ENCODE results near the gene PSMA1.

Gene PSMA1

DNA sequence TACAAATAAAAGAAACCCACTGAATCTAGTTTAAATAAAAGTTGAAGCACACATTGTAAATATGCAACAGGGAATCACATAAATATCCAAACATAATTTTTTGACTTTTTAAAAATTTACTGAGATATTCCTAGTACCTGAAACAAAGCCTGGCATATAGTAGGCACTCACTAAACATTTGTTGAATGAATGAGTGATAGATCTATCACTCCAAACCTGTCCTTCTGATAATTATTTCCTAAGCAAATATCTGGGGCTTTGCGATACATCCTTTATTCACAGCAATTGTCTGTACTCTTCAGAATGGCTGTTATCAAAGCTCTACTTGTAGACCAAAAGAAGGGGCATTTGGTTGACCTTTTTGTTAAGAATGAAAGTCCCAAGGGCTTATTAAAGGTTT is 2.6 kb upstream of the PSMA1 start:
- TF ChIP-seq, protein P1, sequence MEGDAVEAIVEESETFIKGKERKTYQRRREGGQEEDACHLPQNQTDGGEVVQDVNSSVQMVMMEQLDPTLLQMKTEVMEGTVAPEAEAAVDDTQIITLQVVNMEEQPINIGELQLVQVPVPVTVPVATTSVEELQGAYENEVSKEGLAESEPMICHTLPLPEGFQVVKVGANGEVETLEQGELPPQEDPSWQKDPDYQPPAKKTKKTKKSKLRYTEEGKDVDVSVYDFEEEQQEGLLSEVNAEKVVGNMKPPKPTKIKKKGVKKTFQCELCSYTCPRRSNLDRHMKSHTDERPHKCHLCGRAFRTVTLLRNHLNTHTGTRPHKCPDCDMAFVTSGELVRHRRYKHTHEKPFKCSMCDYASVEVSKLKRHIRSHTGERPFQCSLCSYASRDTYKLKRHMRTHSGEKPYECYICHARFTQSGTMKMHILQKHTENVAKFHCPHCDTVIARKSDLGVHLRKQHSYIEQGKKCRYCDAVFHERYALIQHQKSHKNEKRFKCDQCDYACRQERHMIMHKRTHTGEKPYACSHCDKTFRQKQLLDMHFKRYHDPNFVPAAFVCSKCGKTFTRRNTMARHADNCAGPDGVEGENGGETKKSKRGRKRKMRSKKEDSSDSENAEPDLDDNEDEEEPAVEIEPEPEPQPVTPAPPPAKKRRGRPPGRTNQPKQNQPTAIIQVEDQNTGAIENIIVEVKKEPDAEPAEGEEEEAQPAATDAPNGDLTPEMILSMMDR (IDR thresholded peaks at IDR 0.05) = no peak
- Mint-ChIP-seq H3K27me3 (ENCODE audit: low read depth, poor library complexity) (no peaks in the 10 kb centered on the region), H3K9me3 (no peaks in the 10 kb centered on the region), H3K4me3 (no peak overlapping the region), H3K4me1 (peaks cover 23% of the 10 kb centered on the region), H3K27ac (no peak overlapping the region), H3K36me3 (ENCODE audit: low read depth) (peaks cover 9% of the 10 kb centered on the region)
- no peak for DNase-seq

DNA sequence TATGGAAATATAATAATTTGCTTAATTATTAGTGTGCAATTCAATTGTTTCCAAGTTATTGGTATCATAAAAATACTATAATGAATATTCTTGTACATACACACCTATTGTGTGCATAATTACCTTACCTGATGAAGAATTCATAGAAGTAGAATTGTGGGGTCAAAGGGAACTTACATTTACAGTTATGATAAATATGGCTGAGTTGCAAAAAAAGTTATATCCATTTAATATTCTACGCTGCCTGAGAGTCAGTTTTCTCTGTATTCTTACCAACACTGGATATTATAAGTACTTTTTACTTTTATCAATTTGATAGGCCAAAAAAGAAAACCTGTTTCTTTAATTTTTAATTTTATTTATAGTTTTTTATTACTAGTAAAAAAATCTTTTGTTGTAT is 2.1 kb upstream of the PSMA1 start:
- H3K9me3 Mint-ChIP-seq = no peaks in the 10 kb centered on the region

DNA sequence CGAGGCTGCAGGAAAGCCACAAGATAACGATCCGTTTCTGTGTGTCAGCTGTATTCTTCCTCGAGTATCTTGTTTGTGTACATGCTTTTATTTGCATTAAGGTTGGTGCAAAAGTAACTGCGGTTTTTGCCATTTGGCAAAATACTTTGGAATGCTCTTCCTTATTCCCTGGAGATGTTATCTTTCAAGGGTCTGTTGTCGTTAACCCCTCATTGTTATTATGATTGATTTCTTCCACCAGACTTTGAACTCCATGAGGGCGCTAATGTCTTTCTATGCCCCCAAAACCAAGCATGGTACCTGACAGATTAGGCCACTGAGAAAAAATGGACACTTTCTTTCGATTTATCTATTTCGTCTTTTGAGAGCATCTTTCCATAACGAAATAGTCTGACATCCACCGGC is 563 bp upstream of the PSMA1 start:
- H3K27me3 Mint-ChIP-seq (ENCODE audit: low read depth, poor library complexity) = no peaks in the 10 kb centered on the region
- peaks cover 23% of the 10 kb centered on the region for H3K4me1 Mint-ChIP-seq
- no peaks in the 10 kb centered on the region for H3K9me3 Mint-ChIP-seq
- TF ChIP-seq, protein P1 (IDR thresholded peaks at IDR 0.05) = no peak
- peak overlapping the region; percentile 99 for H3K27ac Mint-ChIP-seq
- DNase-seq = no peak
- peaks cover 18% of the 10 kb centered on the region for H3K36me3 Mint-ChIP-seq (ENCODE audit: low read depth)
- H3K4me3 Mint-ChIP-seq = peak overlapping the region; percentile 89

More for the DNA sequence above, 2.1 kb upstream of the PSMA1 start:
- no peak overlapping the region for H3K27ac Mint-ChIP-seq
- peaks cover 23% of the 10 kb centered on the region for H3K4me1 Mint-ChIP-seq
- no peak for DNase-seq
- TF ChIP-seq, protein P1 (IDR thresholded peaks at IDR 0.05) = no peak
- no peak overlapping the region for H3K4me3 Mint-ChIP-seq
- H3K36me3 Mint-ChIP-seq (ENCODE audit: low read depth) = peaks cover 15% of the 10 kb centered on the region
- no peaks in the 10 kb centered on the region for H3K27me3 Mint-ChIP-seq (ENCODE audit: low read depth, poor library complexity)

GRCh38 chr11:14519597-14519916 is 629 bp downstream of the PSMA1 start:
- Mint-ChIP-seq H3K9me3 (no peaks in the 10 kb centered on the region), H3K4me1 (peaks cover 23% of the 10 kb centered on the region), H3K4me3 (peak overlapping the region; percentile 89), H3K27me3 (ENCODE audit: low read depth, poor library complexity) (no peaks in the 10 kb centered on the region), H3K36me3 (ENCODE audit: low read depth) (peaks cover 22% of the 10 kb centered on the region), H3K27ac (peak overlapping the region; percentile 99)
- DNase-seq = no peak
- TF ChIP-seq, protein P1 (IDR thresholded peaks at IDR 0.05) = no peak

DNA sequence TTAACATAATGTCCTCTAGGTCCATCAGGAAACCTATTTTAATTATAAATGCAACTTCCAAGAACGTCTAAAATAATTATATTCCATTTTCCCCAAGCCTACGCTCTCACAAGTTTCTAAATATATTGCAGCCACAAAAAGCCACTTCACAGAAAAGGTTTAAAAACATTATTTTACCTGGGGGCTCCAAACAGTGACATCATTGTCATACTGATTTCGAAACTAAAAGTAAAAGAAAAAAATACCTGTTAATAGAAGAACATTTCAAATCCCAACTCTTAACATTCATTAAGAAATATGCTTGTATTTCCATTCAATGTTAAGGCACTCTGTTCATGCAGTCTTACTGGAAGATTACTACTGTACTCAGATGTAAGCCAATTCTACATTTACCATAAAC is 1.4 kb downstream of the PSMA1 start:
- TF ChIP-seq, protein P1 (IDR thresholded peaks at IDR 0.05) = no peak
- peaks cover 30% of the 10 kb centered on the region for H3K36me3 Mint-ChIP-seq (ENCODE audit: low read depth)
- no peaks in the 10 kb centered on the region for H3K27me3 Mint-ChIP-seq (ENCODE audit: low read depth, poor library complexity)
- peak overlapping the region; percentile 37 for H3K27ac Mint-ChIP-seq
- H3K4me1 Mint-ChIP-seq = peaks cover 23% of the 10 kb centered on the region
- H3K9me3 Mint-ChIP-seq = no peaks in the 10 kb centered on the region
- no peak for DNase-seq
- peak overlapping the region; percentile 89 for H3K4me3 Mint-ChIP-seq

GRCh38 chr11:14513800-14514199 is 6.4 kb downstream of the PSMA1 start:
- no peaks in the 10 kb centered on the region for H3K9me3 Mint-ChIP-seq

More at GRCh38 chr11:14513800-14514199, 6.4 kb downstream of the PSMA1 start:
- Mint-ChIP-seq H3K4me1 (peaks cover 8% of the 10 kb centered on the region), H3K27ac (no peak overlapping the region), H3K4me3 (no peak overlapping the region), H3K36me3 (ENCODE audit: low read depth) (peaks cover 67% of the 10 kb centered on the region), H3K27me3 (ENCODE audit: low read depth, poor library complexity) (no peaks in the 10 kb centered on the region)
- TF ChIP-seq, protein P1 (IDR thresholded peaks at IDR 0.05) = no peak
- no peak for DNase-seq

All from nephron progenitor cell (in vitro differentiated cells).